ENCODE data around the gene TPD52L2.

GRCh38 chr20:63889241-63890200, 24.5 kb downstream of the TPD52L2 start:
- TF ChIP-seq, protein P1, sequence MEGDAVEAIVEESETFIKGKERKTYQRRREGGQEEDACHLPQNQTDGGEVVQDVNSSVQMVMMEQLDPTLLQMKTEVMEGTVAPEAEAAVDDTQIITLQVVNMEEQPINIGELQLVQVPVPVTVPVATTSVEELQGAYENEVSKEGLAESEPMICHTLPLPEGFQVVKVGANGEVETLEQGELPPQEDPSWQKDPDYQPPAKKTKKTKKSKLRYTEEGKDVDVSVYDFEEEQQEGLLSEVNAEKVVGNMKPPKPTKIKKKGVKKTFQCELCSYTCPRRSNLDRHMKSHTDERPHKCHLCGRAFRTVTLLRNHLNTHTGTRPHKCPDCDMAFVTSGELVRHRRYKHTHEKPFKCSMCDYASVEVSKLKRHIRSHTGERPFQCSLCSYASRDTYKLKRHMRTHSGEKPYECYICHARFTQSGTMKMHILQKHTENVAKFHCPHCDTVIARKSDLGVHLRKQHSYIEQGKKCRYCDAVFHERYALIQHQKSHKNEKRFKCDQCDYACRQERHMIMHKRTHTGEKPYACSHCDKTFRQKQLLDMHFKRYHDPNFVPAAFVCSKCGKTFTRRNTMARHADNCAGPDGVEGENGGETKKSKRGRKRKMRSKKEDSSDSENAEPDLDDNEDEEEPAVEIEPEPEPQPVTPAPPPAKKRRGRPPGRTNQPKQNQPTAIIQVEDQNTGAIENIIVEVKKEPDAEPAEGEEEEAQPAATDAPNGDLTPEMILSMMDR (IDR thresholded peaks at IDR 0.05; ENCODE audit: insufficient read depth, low read length): no peak
- no peak for TF ChIP-seq SPI1 (IDR thresholded peaks at IDR 0.05; ENCODE audit: borderline replicate concordance, low read depth)
- TF ChIP-seq GABPA (IDR thresholded peaks at IDR 0.05; ENCODE audit: low read depth): no peak
- no peak for TF ChIP-seq REST (IDR thresholded peaks at IDR 0.05; ENCODE audit: insufficient replicate concordance, low read depth)
- TF ChIP-seq POLR2AphosphoS5 (IDR thresholded peaks at IDR 0.05; ENCODE audit: low read depth): no peak

Data from HL-60 (cell line).